CD4-positive, alpha-beta T cell treated with Interleukin-21 for 1 hour (primary cell): Measurements from ENCODE around the gene PSMD6.

ENCODE experiments used
- DNase-seq: peaks from one replicate; pipeline ENCODE4 v3.0.0-alpha.2; 2020

The PSMD6 gene

DNA sequence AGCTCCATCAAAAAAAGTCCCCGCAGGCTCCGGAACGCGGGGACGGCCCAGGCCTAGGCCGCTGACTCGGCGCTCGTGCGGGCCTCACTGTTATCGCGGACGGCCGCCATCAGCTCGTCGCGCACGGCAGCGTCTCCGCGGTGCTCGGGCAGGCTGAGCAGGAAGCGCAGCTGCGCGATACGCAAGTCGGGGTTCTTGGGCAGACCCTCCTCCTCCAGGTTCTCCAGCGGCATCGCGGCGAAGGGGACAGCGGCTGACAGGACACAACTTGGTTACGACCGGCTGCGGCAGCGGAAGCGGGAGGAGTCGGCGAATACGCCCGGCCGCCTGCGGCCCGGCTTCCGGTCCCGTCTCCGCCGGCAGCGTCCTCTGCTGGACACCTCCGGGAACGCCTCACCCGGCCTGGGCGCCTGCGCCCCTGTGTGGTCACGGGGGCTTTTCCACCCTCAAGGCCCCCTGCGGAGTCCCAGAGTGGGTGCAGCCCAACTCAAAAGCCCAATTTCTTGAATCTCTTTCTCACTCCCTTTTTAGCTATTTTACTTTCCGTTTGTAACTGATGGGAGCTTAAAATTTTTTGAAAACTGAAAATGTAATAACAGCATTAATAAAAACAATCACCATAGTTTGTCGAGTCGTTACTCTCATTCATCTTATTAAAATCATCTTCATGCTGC lies at the start of gene PSMD6:
Gene PSMD6, minus strand, starts transcription at position 308 of the 674 bp plus-strand sequence. Its CDS starts 75 bp downstream, at position 233.
- peak; percentile 94 for DNase-seq

DNA sequence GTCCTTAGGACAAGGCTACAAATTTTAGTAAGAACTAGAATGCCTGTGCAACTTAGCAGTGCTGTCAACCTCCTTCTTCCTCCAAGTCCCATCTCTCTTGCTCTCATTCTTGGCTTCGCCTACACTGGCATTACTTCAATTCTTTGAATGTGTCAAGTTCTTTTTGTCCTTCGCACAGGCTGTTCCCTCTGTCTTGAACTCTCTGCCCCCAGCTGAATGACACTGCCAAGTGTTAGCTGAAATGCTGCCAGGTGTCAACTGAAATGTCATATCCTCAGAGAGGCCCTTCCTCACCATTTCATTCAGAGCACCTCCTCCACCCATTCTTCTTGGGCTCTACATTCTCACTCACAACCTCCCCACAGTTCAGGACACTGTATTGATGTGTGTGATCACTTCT lies 48.8 kb upstream of the PSMD6 start:
- no peak for DNase-seq

DNA sequence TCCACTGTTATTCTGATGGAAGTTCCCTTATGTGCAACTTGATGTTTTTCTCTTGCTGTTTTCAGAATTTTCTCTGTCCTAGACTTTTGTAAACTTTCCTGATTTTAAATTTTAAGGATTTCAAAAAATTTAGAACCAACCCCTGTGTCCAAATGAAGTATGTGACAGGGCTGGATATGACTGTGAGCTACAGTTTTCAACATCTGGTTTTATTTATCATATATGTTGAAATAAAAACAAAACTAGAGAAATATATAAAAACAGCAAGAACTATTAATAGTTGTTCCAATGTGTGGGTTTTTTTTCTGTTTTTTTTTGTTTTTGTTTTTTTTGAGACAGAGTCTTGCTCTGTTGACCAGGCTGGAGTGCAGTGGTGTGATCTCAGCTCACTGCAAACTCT lies 47.4 kb upstream of the PSMD6 start:
- DNase-seq = no peak

DNA sequence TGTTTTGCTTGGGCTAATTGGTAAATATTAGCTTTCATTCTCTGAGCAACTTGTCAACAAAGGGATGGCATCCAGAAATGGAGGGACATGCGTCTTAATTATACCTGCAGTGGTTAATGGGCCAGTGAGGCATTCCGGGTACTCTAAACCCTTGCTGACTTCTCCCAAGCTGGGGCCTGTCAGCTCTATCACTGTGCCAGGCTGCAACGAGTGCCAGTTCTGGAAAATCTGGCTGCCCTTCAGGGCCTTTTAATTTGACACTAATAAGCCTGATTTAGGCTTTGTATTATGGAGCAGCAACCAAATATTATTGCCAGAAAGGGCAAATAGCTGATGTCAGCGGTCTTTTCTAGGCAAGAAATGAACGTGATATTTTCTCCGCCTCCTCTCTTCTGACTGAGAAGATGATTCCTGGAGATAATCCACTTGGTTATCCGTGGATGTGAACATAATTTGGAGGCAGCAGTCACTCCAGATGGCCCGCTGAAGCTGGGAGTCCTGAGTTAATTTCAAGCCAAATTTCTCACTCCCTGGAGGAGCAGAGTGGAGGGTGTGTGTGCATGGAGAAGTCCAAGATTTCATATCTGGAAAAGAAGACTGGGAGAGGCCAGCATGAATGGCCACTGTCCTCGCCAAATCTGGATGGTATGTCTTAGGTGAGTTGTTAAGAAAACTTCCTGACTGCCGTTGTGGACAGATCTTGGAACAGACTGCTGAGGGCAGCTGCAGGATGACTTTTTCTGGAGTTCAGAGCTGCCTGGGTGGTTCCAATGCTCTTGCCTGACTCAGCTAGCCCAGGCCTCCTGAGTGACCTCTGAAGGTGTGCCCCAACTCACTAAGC lies 44.4 kb upstream of the PSMD6 start:
- no peak for DNase-seq

DNA sequence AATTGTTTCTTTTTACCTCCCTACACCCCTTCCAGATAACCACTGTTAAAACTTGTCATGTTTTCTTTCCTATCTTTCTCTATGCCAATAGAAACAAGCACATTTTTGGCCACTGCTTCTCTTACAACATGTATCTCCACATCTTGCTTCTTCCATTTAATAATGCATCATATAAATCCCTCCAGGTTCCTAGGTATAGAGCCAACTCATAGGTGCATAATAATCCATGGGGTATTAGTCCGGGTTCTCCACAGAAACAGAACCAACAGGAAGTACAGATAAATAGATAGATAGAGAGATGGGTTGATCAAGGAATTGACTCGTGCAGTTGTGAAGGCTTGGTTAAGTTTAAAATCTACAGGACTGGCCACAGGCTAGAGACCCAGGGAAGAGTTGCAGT lies 41.5 kb upstream of the PSMD6 start:
- no peak for DNase-seq

DNA sequence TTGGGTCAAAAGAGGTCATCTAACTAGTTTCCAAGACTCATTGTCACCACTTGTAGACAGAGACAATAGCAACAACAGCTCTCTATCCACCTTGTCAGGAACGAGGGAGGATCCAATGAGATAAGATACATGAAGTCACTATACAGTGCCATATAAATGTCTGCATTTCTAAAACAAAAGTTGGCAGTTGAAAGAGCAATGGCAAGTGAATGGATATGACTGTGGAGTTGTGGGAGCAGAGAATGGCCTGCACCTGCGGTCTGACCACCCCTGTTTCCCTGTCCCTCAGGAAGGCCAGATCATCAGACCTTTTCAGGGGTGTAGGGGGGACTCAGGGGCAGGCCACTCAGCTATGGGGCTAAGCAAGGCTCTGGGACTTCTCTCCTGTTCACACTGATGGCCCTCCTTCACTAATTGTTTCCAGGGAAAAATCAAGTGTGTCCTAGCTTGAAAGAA lies 40.7 kb upstream of the PSMD6 start:
- no peak for DNase-seq

GRCh38 chr3:64063207-64063982 lies 40.1 kb upstream of the PSMD6 start:
- no peak for DNase-seq

DNA sequence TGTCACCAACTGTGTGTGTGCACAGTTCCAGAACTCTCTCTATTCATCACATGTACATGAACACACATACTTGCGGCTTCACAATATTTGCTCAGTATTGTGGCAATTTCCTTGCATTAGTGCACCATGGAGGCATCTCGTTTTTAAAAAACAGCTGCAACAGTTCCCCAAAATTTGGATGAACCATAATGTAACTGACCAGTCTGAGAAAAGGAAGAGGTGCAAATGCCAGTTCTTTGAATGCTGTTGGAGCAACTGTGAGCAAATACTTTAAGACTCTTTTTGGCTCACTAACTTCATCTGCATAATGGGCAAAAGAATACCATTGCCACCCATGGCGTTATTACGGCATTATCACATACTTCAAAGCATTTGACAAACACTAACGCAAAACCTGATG lies 38.3 kb upstream of the PSMD6 start:
- no peak for DNase-seq

DNA sequence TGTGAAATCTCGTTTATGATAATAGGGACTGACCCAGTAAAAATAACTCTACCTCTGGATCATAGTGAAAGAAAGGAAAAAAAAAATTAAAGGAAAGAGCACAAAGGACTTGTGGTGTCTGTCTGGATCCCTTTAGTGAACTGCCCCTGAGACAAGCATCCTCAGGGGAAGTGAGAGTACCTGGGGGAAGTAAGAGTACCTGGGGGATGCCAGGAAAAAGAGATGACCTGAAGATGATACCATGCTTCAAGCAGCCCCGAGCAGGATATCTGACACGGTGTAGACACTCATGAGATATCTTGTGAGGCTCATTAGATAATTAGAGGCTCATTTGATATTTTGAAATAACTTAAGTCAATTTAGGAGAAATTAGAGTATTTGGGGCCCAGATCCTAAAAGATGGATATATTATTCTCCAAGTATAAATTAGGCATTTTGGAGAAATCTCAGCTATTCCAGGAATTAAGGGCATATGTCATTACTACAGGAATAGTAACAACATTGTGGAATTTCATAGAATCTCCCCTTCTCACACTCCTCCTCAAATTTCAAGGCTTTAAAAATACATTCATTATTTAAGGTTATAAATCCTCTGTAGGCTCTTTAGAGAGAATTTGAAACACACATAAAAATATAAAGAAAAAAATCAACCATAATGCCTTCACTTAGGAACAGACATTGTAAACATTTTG lies 36.3 kb upstream of the PSMD6 start:
- no peak for DNase-seq

- DNase-seq = no peak
These were observed 35.3 kb upstream of the PSMD6 start for GRCh38 chr3:64058566-64058965.

GRCh38 chr3:64057231-64057630 lies 33.9 kb upstream of the PSMD6 start:
- no peak for DNase-seq

DNA sequence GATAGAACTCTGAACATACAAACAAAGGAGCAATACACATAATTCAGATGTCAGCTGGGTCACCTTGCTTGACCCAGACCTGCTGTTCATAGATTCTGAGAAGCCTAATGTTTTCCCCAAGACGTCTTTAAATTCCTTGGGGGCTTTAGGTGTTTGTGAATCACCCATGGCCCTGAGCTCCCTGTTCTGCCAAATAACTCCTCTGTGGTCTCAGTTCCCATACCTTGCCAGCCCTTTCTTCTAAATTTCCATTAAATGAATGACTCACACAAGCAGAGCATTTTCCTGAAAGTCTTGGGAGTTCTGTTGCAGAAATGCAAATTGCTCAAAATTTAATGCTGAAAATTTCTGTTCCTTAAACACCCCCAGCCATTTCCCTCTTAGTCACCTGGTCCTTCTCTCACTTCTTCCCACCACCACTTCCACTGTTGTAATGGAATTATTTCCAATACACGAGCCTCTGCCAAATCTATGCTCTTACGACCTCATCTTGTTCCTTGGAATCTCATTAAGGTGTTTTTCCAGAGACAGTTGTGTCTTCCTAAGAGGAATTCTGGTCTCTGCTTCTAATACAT lies 33.4 kb upstream of the PSMD6 start:
- DNase-seq = no peak

- no peak for DNase-seq
These were observed 31.8 kb upstream of the PSMD6 start for GRCh38 chr3:64055076-64055475.

- DNase-seq = no peak
These were observed 31.2 kb upstream of the PSMD6 start for GRCh38 chr3:64054488-64054887.

GRCh38 chr3:64053581-64053980 lies 30.3 kb upstream of the PSMD6 start:
- DNase-seq = no peak

DNA sequence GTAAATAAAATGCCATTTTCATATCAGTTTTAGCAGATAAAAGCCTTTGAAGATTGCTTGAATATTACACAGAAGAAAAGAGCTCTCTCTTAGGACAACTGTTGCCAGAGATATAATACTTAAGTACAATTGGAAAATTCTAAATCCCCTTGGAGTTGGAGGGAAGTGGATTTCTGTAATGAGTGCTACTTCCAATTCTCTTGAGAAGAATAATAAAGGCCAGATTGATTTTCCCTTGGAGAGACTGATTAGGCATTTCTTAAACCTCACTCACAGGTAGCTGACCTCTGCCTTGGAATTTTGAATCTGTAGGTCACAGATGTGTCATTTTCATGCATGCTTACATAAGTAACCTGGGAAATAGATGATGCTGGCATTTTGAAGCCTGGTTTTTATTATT lies 29.8 kb upstream of the PSMD6 start:
- no peak for DNase-seq

GRCh38 chr3:64049832-64050231 lies 26.5 kb upstream of the PSMD6 start:
- no peak for DNase-seq

DNA sequence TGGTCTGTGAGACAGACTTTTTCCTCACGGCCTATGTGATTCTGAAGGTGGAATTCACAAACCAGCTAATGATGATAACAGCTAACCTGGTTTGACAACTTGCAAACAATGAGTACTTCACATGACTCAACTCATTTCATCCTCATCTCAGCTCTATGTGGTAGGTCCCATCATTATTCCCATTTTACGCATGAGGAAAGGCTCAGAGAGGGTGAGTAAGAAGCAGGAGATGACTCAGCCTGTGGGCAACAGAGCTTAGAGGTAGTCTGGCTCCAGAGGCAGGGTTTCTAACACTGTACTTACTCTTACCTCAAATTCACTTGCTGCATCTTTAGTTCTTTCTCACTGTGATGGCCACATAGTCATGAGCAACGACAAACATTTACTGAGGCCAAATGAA lies 25.8 kb upstream of the PSMD6 start:
- no peak for DNase-seq

DNA sequence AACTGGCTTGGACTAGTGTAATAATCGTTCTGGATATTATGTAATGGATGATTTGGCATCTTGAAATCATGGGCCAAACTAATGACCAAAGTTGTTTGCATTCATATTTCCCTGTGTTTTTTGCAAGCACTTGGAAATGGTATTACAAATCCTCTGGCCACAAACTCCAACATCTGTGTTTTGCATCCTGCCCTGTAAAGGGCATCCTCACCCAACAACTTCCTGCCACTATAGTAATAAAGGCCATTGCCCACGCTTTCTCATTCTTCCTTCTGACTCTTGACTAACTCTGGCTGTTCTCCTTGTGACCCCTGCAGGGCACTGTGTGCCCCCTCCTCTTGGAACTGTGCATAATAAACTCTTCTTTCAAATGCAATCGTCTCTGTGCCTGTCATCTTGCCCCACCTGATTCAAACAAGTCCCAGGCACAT lies 25.4 kb upstream of the PSMD6 start:
- no peak for DNase-seq

DNA sequence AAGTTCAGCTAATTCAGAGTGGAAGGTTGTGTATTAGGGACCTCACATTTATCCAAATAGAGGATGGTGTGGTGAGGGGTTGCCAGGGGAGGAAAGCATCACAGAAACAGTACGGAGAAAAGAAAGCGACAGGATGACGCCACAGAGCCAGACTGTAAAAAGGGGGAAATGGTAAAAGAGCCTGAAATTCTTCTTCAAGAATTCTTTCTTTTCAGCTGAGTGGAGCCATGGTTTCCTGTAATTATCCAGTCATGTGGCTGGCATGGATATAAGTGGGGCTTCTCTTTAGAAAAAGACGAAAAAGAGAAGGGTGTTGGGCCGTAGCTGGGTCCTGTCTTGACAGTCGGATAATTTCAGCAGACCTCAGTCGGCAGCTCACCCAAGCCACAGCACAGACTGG lies 24.5 kb upstream of the PSMD6 start:
- no peak for DNase-seq

DNA sequence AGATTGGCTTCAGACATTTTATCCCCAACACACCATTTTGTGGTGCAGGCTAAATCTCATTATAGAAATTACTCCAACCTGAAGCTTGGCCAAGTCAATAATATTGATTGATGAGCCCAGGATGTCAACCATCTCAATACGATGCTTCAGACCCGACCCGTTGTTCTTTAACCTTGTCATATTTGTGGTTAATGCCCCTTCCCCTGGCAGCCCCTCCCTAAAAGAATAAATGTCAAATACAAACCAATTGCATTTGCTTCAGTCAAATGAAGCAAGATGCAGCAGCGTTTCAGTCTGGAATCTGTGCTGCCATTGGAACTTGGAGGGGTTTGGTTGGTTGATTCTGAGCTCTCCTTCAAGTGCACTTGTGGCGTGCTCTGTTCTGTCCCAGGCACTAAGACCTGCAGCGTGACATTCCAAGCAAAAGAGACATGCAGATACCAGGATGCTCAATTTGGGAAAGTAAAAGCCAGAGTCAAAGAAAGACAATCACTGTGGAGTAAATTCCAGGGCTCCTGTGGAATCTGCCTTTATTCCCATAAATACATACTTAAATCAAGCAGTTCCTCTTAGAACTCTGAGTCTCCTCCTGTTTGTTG lies 23.8 kb upstream of the PSMD6 start:
- DNase-seq = no peak

DNA sequence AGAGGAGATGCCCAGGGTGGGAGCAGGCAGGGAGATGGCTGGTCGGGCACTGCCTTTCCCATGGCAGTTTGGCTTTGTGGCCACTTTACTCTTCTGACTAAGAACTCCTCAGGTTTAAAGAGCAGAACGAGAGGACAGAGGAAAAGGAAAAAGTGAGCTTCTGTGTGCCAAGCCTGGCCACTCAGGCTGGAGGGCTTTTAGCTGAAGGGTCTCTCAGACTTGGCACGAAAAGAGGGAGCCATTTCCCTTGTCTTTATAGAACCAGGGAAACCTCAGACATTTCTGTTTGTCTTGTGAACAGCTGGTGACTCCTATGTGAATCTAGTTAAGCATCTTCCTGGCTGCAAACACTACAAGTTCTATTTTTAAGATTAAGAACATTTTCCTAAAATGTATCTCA lies 23.3 kb upstream of the PSMD6 start:
- no peak for DNase-seq
